Stimulated activated CD8-positive, alpha-beta memory T cell treated with anti-CD3 and anti-CD28 coated beads, Interleukin-12 subunit alpha, Interleukin-12 subunit beta, amount 100 ng/mL, for 24 hours (primary cell): ENCODE data around the gene GRIK3.

ENCODE experiments used
- DNase-seq: peaks from one replicate; pipeline ENCODE4 v3.0.0-alpha.2; 2020; ENCODE audit errors: extremely low read depth

GRIK3 gene

GRCh38 chr1:36879613-36880012 lies 154.7 kb downstream of the GRIK3 start:
- no peak for DNase-seq

- DNase-seq, result no peak
These were observed 157.3 kb downstream of the GRIK3 start for GRCh38 chr1:36876990-36877389.

- no peak for DNase-seq
These were observed 159.8 kb downstream of the GRIK3 start for GRCh38 chr1:36874271-36875060.

- DNase-seq, result no peak
These were observed 161.5 kb downstream of the GRIK3 start for GRCh38 chr1:36872858-36873257.

GRCh38 chr1:36872126-36872754 lies 162.1 kb downstream of the GRIK3 start:
- DNase-seq, result no peak

- no peak for DNase-seq
These were observed 163.0 kb downstream of the GRIK3 start for GRCh38 chr1:36871146-36871971.

GRCh38 chr1:36869826-36870225 lies 164.5 kb downstream of the GRIK3 start:
- DNase-seq, result no peak

- no peak for DNase-seq
These were observed 165.3 kb downstream of the GRIK3 start for GRCh38 chr1:36869054-36869453.

- DNase-seq, result no peak
These were observed 166.7 kb downstream of the GRIK3 start for GRCh38 chr1:36867575-36867974.

GRCh38 chr1:36866169-36866814 lies 168.0 kb downstream of the GRIK3 start:
- DNase-seq, result no peak

- DNase-seq, result no peak
These were observed 168.8 kb downstream of the GRIK3 start for GRCh38 chr1:36865602-36865900.

GRCh38 chr1:36864823-36865601 lies 169.3 kb downstream of the GRIK3 start:
- no peak for DNase-seq

GRCh38 chr1:36864182-36864822 lies 170.0 kb downstream of the GRIK3 start:
- no peak for DNase-seq

- DNase-seq, result no peak
These were observed 170.8 kb downstream of the GRIK3 start for GRCh38 chr1:36863500-36863899.

- DNase-seq, result no peak
These were observed 171.3 kb downstream of the GRIK3 start for GRCh38 chr1:36863061-36863460.

GRCh38 chr1:36861375-36861774 lies 172.9 kb downstream of the GRIK3 start:
- DNase-seq, result no peak

- no peak for DNase-seq
These were observed 174.4 kb downstream of the GRIK3 start for GRCh38 chr1:36859926-36860325.

GRCh38 chr1:36858981-36859380 lies 175.3 kb downstream of the GRIK3 start:
- no peak for DNase-seq

GRCh38 chr1:36858553-36858952 lies 175.8 kb downstream of the GRIK3 start:
- no peak for DNase-seq

- no peak for DNase-seq
These were observed 176.6 kb downstream of the GRIK3 start for GRCh38 chr1:36857754-36858153.
